GM08714 (cell line): Measurements from ENCODE around the gene DPP10.

Experiments
- H3K4me3 ChIP-seq: fragments of 200-500 bp; sonication (Bioruptor generic); 2 replicates; pipeline ENCODE4 v1.5.1; 2014; ENCODE audit warnings: mild to moderate bottlenecking, low read length, inconsistent platforms
- ZNF274 ChIP-seq: IDR thresholded peaks from 2 replicates; pipeline ENCODE4 v1.6.1; 2012; ENCODE audit warnings: mild to moderate bottlenecking, low read depth, low read length

The DPP10 gene

DNA sequence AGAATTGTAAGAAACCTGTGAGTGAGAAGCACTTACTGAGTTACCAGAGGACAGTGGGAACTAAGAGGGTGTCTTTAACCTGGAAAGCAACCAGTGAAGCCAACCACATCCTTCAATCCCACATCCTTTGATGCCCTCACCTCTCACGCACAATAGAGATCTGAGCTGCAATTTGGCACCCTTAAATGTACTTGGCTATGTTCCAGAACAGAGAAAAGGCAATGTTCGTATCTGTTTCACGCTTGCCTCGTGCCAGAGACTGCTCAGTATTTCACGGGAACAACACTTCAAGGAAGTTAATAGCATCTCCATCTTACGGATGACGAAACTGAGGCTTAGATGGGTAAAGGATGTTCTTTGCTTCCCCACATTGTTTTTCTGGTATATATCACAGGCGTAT is 167.4 kb downstream of the DPP10 start:
- H3K4me3 ChIP-seq = no peak overlapping the region
- TF ChIP-seq ZNF274 = no peak

GRCh38 chr2:114610677-114611076 is 168.2 kb downstream of the DPP10 start:
- no peak overlapping the region for H3K4me3 ChIP-seq
- TF ChIP-seq ZNF274 = no peak

GRCh38 chr2:114614592-114614991 is 172.2 kb downstream of the DPP10 start:
- no peak for TF ChIP-seq ZNF274
- no peak overlapping the region for H3K4me3 ChIP-seq

GRCh38 chr2:114628481-114628880 is 186.0 kb downstream of the DPP10 start:
- no peak overlapping the region for H3K4me3 ChIP-seq
- TF ChIP-seq ZNF274 = no peak

- no peak for TF ChIP-seq ZNF274
- no peak overlapping the region for H3K4me3 ChIP-seq
Measured at GRCh38 chr2:114631146-114631545, 188.7 kb downstream of the DPP10 start.

- H3K4me3 ChIP-seq = no peak overlapping the region
- TF ChIP-seq ZNF274 = no peak
Measured at GRCh38 chr2:114642166-114642770, 199.8 kb downstream of the DPP10 start.

GRCh38 chr2:114642988-114643553 is 200.6 kb downstream of the DPP10 start:
- no peak for TF ChIP-seq ZNF274
- no peak overlapping the region for H3K4me3 ChIP-seq

- TF ChIP-seq ZNF274 = no peak
- H3K4me3 ChIP-seq = no peak overlapping the region
Measured at GRCh38 chr2:114651933-114652332, 209.5 kb downstream of the DPP10 start.

- no peak overlapping the region for H3K4me3 ChIP-seq
- TF ChIP-seq ZNF274 = no peak
Measured at GRCh38 chr2:114659880-114660279, 217.4 kb downstream of the DPP10 start.

- H3K4me3 ChIP-seq = peak overlapping the region; percentile 13; the same call in 1 of the 2 replicates
- TF ChIP-seq ZNF274 = no peak
Measured at GRCh38 chr2:114661971-114662939, 219.8 kb downstream of the DPP10 start.

DNA sequence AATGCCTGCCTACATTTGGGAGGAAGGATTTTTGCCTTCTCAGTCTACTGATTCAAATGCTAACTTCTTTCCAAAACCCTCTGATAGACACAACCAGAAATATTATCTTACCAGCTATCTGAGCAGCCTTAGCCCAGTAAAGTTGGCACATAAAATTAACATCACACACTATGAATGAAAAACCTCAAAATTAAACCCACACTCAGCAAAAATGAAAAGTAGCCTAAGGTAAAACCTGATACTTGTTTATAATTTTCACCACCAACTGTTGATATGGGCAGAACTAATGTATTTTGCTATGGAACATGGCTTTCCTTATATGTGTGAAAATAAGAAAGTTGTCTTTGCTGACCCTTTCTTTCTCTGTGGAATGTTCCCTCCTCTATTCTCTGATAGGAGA is 226.0 kb downstream of the DPP10 start:
- no peak overlapping the region for H3K4me3 ChIP-seq
- TF ChIP-seq ZNF274 = no peak

GRCh38 chr2:114683251-114683650 is 240.8 kb downstream of the DPP10 start:
- H3K4me3 ChIP-seq = no peak overlapping the region
- no peak for TF ChIP-seq ZNF274

DNA sequence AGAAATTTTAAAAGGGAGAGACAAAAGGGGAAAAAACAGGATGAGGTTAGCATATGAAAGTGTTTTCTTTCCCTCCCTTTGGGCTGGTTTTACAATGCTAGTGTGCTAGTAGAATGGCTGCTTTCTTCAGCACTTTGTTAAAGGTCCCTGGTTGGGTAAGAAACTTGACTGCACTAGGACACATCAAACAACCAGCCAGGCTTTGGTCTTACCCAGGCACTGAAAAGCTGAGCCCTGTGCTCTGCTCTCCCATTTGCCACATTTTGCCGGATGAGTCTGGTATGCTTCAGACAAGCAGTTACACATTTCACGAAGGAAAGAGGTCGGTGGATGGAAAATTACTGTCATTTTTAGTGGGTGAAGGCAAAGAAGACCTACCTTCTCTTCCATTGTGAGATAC is 242.0 kb downstream of the DPP10 start:
- TF ChIP-seq ZNF274 = no peak
- H3K4me3 ChIP-seq = no peak overlapping the region

DNA sequence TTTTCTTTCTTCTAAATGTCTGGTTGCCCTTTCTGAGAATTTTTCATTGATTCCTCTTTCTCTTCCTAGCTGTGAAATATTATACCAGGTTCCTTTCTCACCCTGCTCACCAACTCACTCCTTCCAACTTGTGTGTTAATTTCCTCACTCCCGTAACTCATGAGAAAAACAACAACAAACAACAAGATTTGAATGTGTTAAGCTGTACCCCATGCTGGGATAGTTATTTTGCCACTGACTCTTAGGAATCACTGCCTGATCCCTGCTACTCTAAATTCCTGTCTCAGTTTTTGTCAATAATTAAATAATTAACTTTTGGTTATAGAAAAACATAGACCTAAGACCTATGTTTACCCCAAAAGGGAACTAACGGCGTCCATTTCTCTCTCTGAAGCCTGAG is 242.7 kb downstream of the DPP10 start:
- no peak overlapping the region for H3K4me3 ChIP-seq
- no peak for TF ChIP-seq ZNF274

- H3K4me3 ChIP-seq = no peak overlapping the region
- no peak for TF ChIP-seq ZNF274
Measured at GRCh38 chr2:114688241-114688640, 245.8 kb downstream of the DPP10 start.

DNA sequence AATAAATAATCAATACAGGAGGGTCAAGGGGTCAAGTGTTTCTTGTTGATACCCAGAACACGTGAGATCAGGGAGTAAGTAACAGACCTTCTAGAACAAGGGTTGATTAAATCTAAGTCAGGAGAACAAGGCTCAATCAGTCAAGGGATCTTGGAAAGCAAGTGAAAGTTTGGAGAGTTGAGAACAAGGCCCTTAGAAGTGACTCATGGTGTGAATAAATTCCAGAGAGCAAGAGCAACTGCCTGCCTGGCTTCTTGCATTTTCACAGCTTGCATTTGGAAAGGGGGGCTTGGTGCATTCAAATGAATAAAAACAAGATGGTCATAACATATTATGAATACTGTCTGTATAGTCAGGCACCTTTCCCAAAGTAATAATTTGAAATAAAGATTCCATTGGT is 256.1 kb downstream of the DPP10 start:
- H3K4me3 ChIP-seq = no peak overlapping the region
- no peak for TF ChIP-seq ZNF274
